ENCODE data around the gene MAG. TPM values are rescaled to one million over a fixed set of nuclear protein-coding genes. Genes with fewer than 3 reads are reported as not detected.

The MAG gene
- total and polyA plus RNA-seq, 10 of the 15 experiments (the other 5 are each of a cell fraction or from before 2014, with no cell fraction given) = 0.03 to 0.82 (median 0.17) TPM; not detected in 2

- TF ChIP-seq SRF (IDR thresholded peaks at IDR 0.05; ENCODE audit: low read depth in 2 of 2, low read length in 2 of 2) = no peak
- no peak for TF ChIP-seq ZNF217 (IDR thresholded peaks at IDR 0.05)
- TF ChIP-seq ATF3 (IDR thresholded peaks at IDR 0.05; ENCODE audit: borderline replicate concordance, extremely low read depth, low read depth, low read length) = no peak
- peak; percentile 64 for TF ChIP-seq NKRF (conservative IDR thresholded peaks at IDR 0.05)
- TF ChIP-seq ZBTB33 (IDR thresholded peaks at IDR 0.05) = no peak
- TF ChIP-seq NFYA (IDR thresholded peaks at IDR 0.05; ENCODE audit: borderline replicate concordance, low read depth, low read length) = no peak
- no peak for TF ChIP-seq MXI1 (IDR thresholded peaks at IDR 0.05; ENCODE audit: low read depth, low read length)
- TF ChIP-seq NR2C2 (IDR thresholded peaks at IDR 0.05; ENCODE audit: borderline replicate concordance, control insufficient read depth, insufficient read length, low read depth) = no peak
- TF ChIP-seq RAD21 (IDR thresholded peaks at IDR 0.05; ENCODE audit: insufficient read depth, low read depth, low read length) = peak; percentile 70
- no peak for TF ChIP-seq BMI1 (IDR thresholded peaks at IDR 0.05; ENCODE audit: borderline replicate concordance)
- no peak for TF ChIP-seq MAX (IDR thresholded peaks at IDR 0.05; ENCODE audit: low read depth, low read length)
- TF ChIP-seq E4F1 (IDR thresholded peaks at IDR 0.05; ENCODE audit: borderline replicate concordance, partially characterized antibody) = no peak
- TF ChIP-seq EZH2 (IDR thresholded peaks at IDR 0.05; ENCODE audit: borderline replicate concordance, control insufficient read depth, low read depth, low read length) = no peak
- TF ChIP-seq CHD4 (IDR thresholded peaks at IDR 0.05) = no peak
- TF ChIP-seq HDGF (IDR thresholded peaks at IDR 0.05) = no peak
- TF ChIP-seq ATF2 (IDR thresholded peaks at IDR 0.05; ENCODE audit: low read length) = no peak
- TF ChIP-seq PAX8 (IDR thresholded peaks at IDR 0.05) = no peak
- TF ChIP-seq TCF12 (IDR thresholded peaks at IDR 0.05; ENCODE audit: low read depth, low read length) = peak; percentile 57; the same call in 1 of the 2 replicates
Measured at GRCh38 chr19:35269438-35270117, 22.4 kb upstream of the MAG start (continued).

Data from GM12878 (cell line).